Smooth muscle cell (in vitro differentiated cells): ENCODE results near the gene ZNF581. TPM values are rescaled to one million over a fixed set of nuclear protein-coding genes. Genes with fewer than 3 reads are reported as not detected.

Experiments used
- DNase-seq: peaks from one replicate; lab custom pipeline; 2025; ENCODE audit not compliant: unreplicated experiment; lab: John Stamatoyannopoulos, UW
- H2AFZ ChIP-seq: fragments of 200-600 bp; sonication (generic); 2 replicates; pipeline ENCODE4 v1.6.0; 2016; ENCODE audit warnings: antibody characterized with exemption, low read depth, mild to moderate bottlenecking
- H3F3A ChIP-seq: fragments of 200-600 bp; sonication (generic); 2 replicates; pipeline ENCODE4 v1.6.0; 2017; ENCODE audit warnings: antibody characterized with exemption, low read depth
- H3K27ac ChIP-seq: fragments of 200-600 bp; sonication (generic); 2 replicates; pipeline ENCODE4 v1.5.1; 2016; ENCODE audit warnings: low read depth, mild to moderate bottlenecking
- H3K27me3 ChIP-seq: fragments of 200-600 bp; sonication (generic); 2 replicates; pipeline ENCODE4 v1.6.1; 2016; ENCODE audit warnings: low read depth, mild to moderate bottlenecking
- H3K36me3 ChIP-seq: fragments of 200-600 bp; sonication (generic); 2 replicates; pipeline ENCODE4 v1.5.1; 2016; ENCODE audit warnings: low read depth
- H3K4me1 ChIP-seq: fragments of 200-600 bp; sonication (generic); 2 replicates; pipeline ENCODE4 v1.5.1; 2016; ENCODE audit warnings: low read depth
- H3K4me2 ChIP-seq: fragments of 200-600 bp; sonication (generic); 2 replicates; pipeline ENCODE4 v1.6.0; 2016; ENCODE audit warnings: mild to moderate bottlenecking
- H3K4me3 ChIP-seq: fragments of 200-600 bp; sonication (generic); 2 replicates; pipeline ENCODE4 v1.5.1; 2016; ENCODE audit warnings: mild to moderate bottlenecking
- H3K79me2 ChIP-seq: fragments of 200-600 bp; sonication (generic); 2 replicates; pipeline ENCODE4 v1.6.0; 2016; ENCODE audit warnings: low read depth, mild to moderate bottlenecking
- H3K9ac ChIP-seq: fragments of 200-600 bp; sonication (generic); 2 replicates; pipeline ENCODE4 v1.6.0; 2016; ENCODE audit warnings: low read depth
- H3K9me3 ChIP-seq: fragments of 200-600 bp; sonication (generic); replicated peaks from 2 replicates; pipeline ENCODE4 v1.5.1; 2016; ENCODE audit warnings: low read depth
- H4K20me1 ChIP-seq: fragments of 200-600 bp; sonication (generic); 2 replicates; pipeline ENCODE4 v1.6.0; 2016; ENCODE audit warnings: low read depth
- CTCF ChIP-seq: fragments of 200-600 bp; sonication (generic); IDR thresholded peaks from 2 replicates; pipeline ENCODE4 v1.5.1; 2017; ENCODE audit warnings: borderline replicate concordance, mild to moderate bottlenecking, antibody characterized with exemption; ENCODE audit not compliant: insufficient read depth, poor library complexity, severe bottlenecking
- WGBS: methylation state at CpG from one replicate; pipeline ENCODE4 v1.1.7; 2016; ENCODE audit warnings: low lambda C conversion rate; 5-methylcytosine and 5-hydroxymethylcytosine counted together
- polyA plus RNA-seq: library from polyadenylated mRNA; unstranded; fragments of >200 nt; fragmentation: Nextera tagmentation; extraction: Ambion mirVana; gene quantifications from 2 replicates; pipeline ENCODE4 v1.2.1, GENCODE V29; 2016
- total RNA-seq: library from RNA; depleted of rRNA; stranded (reverse); fragments of >200 nt; gene quantifications from 2 replicates; pipeline ENCODE4 v1.2.3, GENCODE V29; 2014

ZNF581 gene
- total and polyA plus RNA-seq, 2 experiments from 2014 or later: 10.0 to 21.4 TPM

- 95% methylated on average over 23 of the region's 31 CpGs for WGBS
- TF ChIP-seq CTCF: no peak
- H3K4me3 ChIP-seq: no peak overlapping the region
- H3K79me2 ChIP-seq: peaks cover 8% of the 10 kb centered on the region
- no peaks in the 10 kb centered on the region for H3K27me3 ChIP-seq
- H3K4me2 ChIP-seq: no peak overlapping the region
- no peaks in the 10 kb centered on the region for H3K36me3 ChIP-seq
- peaks cover 54% of the 10 kb centered on the region for H4K20me1 ChIP-seq
- H2AFZ ChIP-seq: no peak overlapping the region
- H3K27ac ChIP-seq: no peak overlapping the region
- H3K9me3 ChIP-seq: no peaks in the 10 kb centered on the region
- DNase-seq: no peak
- no peaks in the 10 kb centered on the region for H3F3A ChIP-seq
- H3K9ac ChIP-seq: no peak overlapping the region
- H3K4me1 ChIP-seq: no peaks in the 10 kb centered on the region
Measured at GRCh38 chr19:55690769-55691545, 47.5 kb downstream of the ZNF581 start.

GRCh38 chr19:55691561-55692481 is 48.4 kb downstream of the ZNF581 start:
- 95% methylated on average over 23 of the region's 31 CpGs for WGBS
- no peak overlapping the region for H3K27ac ChIP-seq
- H2AFZ ChIP-seq: no peak overlapping the region
- no peaks in the 10 kb centered on the region for H3K9me3 ChIP-seq
- H3K4me3 ChIP-seq: no peak overlapping the region
- no peak overlapping the region for H3K4me2 ChIP-seq
- no peak overlapping the region for H3K9ac ChIP-seq
- peaks cover 1% of the 10 kb centered on the region for H3K79me2 ChIP-seq
- DNase-seq: no peak
- no peaks in the 10 kb centered on the region for H3K27me3 ChIP-seq
- TF ChIP-seq CTCF: no peak
- H3K4me1 ChIP-seq: no peaks in the 10 kb centered on the region
- H3F3A ChIP-seq: no peaks in the 10 kb centered on the region
- H4K20me1 ChIP-seq: peaks cover 45% of the 10 kb centered on the region
- H3K36me3 ChIP-seq: no peaks in the 10 kb centered on the region

- no peak overlapping the region for H3K9ac ChIP-seq
- H3K27me3 ChIP-seq: no peaks in the 10 kb centered on the region
- H3K4me2 ChIP-seq: no peak overlapping the region
- H3K27ac ChIP-seq: no peak overlapping the region
- DNase-seq: no peak
- WGBS: 96% methylated on average over 12 of the region's 19 CpGs
- no peaks in the 10 kb centered on the region for H3K79me2 ChIP-seq
- H3K4me1 ChIP-seq: no peaks in the 10 kb centered on the region
- H2AFZ ChIP-seq: no peak overlapping the region
- no peaks in the 10 kb centered on the region for H3K36me3 ChIP-seq
- H4K20me1 ChIP-seq: peaks cover 37% of the 10 kb centered on the region
- TF ChIP-seq CTCF: no peak
- H3K4me3 ChIP-seq: no peak overlapping the region
- no peaks in the 10 kb centered on the region for H3K9me3 ChIP-seq
- no peaks in the 10 kb centered on the region for H3F3A ChIP-seq
Measured at GRCh38 chr19:55692681-55693081, 49.2 kb downstream of the ZNF581 start.
